ENCODE measurements around the gene SPATA18.

DNA sequence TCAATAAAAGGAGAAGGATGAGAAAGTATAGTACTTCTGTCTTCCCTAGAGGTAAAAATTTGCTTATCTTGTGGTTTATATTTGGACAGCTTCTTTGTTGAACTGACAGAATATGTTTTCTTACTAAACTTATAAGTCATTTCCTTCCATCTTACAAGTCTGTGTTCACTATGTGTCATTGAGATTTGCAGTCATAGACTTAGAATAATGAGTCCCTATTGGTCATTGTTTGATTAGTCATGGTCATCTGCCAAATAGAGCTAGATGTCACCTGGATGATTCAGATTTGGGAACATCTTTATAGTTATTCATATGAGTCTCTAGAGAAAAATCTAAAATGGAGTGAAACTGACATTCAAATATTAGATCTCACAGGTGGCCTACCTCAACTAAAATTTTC lies 51.5 kb downstream of the SPATA18 start:
- TF ChIP-seq, protein P1, sequence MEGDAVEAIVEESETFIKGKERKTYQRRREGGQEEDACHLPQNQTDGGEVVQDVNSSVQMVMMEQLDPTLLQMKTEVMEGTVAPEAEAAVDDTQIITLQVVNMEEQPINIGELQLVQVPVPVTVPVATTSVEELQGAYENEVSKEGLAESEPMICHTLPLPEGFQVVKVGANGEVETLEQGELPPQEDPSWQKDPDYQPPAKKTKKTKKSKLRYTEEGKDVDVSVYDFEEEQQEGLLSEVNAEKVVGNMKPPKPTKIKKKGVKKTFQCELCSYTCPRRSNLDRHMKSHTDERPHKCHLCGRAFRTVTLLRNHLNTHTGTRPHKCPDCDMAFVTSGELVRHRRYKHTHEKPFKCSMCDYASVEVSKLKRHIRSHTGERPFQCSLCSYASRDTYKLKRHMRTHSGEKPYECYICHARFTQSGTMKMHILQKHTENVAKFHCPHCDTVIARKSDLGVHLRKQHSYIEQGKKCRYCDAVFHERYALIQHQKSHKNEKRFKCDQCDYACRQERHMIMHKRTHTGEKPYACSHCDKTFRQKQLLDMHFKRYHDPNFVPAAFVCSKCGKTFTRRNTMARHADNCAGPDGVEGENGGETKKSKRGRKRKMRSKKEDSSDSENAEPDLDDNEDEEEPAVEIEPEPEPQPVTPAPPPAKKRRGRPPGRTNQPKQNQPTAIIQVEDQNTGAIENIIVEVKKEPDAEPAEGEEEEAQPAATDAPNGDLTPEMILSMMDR (IDR thresholded peaks at IDR 0.05) = no peak
- TF ChIP-seq POLR2A (IDR thresholded peaks at IDR 0.05) = no peak
